Inflammatory macrophage treated with lipopolysaccharide for 4 hours (primary cell): Measurements from ENCODE around the gene OR11H7.
"Not testable (repeated sequence)": the region's sequence is repeated elsewhere in the genome, so short reads cannot be mapped to it uniquely, and the experiment has no call there.

Experiments used
- DNase-seq: peaks from one replicate; pipeline ENCODE4 v3.0.0-alpha.2; 2020

The OR11H7 gene

DNA sequence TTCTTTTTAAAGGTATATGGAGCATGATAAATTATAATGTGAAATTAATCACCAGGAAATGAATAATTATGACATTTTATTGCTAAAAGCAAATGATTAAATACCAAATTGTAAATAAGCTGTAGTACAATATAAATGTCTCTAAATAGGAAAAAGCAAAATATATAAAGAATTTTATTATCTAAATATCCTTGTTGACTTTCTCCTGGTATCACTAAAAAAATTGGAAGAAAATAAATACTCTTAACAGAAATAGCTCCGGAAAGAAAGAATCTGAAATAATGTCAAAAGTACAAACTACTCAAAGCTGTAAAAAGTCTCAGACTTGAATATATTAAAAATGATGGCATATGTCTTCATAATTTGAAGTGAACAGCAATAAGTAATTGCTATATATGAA lies at the start of gene OR11H7:
Gene OR11H7 (plus strand): TSS at position 301 of the 400 bp plus-strand sequence.
- DNase-seq, result no peak

GRCh38 chr14:20179218-20179617 lies 49.6 kb upstream of the OR11H7 start:
- peak; percentile 62 for DNase-seq

DNA sequence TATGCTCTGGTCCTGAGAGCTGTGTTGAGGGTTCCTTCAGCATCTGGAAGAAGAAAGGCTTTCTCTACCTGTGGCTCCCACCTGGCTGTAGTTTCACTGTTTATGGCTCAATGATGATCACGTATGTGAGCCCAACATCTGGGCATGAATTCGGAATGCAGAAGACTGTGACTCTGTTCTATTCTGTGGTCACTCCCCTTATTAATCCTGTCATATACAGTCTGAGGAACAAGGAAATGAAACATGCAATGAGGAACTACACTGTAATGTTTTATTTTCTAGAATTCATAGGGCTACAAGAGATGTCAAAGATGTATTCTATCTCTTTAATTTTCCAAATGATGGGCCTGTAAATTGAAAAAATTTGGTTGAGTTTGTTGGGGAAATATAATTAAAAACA lies 48.9 kb upstream of the OR11H7 start:
- peak; percentile 53 for DNase-seq

- peak; percentile 41 for DNase-seq
Measured at GRCh38 chr14:20180486-20180885, 48.3 kb upstream of the OR11H7 start.

DNA sequence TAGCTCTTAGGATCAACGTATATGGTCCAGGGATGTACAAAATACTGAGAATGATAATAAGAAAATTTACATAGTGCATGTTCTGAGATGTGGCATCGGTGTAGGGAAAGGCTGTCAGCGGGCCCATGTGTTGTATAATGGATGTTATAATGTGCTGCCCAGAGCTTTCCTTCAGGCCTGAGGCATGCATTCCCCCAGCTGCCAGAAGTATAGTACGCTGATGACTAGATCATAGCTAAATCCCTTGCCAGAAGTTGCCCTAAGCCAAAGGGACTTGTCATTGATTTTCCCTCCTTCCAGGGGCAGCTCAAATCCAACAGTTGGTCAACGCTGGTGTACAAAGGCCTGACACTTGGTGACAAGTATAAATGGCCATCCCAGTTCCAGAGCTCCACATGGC lies 44.6 kb upstream of the OR11H7 start:
- DNase-seq, result no peak

DNA sequence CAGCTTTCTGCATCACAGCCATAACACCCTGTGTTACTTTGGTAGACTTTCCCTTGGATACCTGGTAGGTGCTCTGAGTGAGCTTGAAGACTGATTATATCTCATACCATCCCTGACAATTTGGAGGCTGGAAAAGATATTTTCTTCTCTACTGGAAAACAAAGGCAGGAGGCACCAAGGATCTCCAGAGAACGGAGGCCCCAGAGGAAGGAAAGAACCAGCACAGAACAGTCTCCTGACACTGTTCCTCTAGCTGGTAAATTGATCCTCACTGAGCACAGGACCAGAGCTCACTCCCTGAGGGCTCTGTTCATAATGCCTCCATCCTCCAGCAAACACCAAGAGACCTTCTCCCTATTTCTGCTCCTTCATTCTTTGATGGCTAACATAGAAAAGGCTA lies 38.2 kb upstream of the OR11H7 start, which contains the start of gene OR11G2:
Gene OR11G2 (plus strand): TSS at position 301 of the 400 bp plus-strand sequence. CDS start 6,542 bp downstream, outside the sequence.
- no peak for DNase-seq

- DNase-seq, result no peak
Measured at GRCh38 chr14:20191396-20191795, 37.4 kb upstream of the OR11H7 start.

GRCh38 chr14:20194101-20194500 lies 34.7 kb upstream of the OR11H7 start:
- no peak for DNase-seq

DNA sequence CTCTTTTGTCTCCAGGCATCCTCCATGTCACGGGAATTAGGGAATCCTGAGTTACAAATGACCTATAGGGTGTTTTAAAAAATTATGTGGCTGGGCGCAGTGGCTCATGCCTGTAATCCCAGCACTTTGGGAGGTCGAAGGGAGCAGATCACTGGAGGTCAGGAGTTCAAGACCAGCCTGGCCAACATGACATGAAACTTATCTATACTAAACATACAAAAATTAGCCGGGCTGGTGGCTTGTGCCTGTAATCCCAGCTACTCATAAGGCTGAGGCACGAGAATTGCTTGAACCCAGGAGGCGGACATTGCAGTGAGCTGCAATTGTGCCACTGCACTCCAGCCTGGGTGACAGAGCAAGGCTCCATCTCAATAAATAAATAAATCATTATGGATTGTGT lies 33.6 kb upstream of the OR11H7 start:
- not testable (repeated sequence) for DNase-seq

- no peak for DNase-seq
Measured at GRCh38 chr14:20195911-20196310, 32.9 kb upstream of the OR11H7 start.

DNA sequence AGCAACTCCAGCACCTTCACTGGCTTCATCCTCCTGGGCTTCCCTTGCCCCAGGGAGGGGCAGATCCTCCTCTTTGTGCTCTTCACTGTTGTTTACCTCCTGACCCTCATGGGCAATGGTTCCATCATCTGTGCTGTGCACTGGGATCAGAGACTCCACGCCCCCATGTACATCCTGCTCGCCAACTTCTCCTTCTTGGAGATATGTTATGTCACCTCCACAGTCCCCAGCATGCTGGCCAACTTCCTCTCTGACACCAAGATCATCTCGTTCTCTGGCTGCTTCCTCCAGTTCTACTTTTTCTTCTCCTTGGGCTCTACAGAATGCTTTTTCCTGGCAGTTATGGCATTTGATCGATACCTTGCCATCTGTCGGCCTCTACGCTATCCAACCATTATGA lies 31.3 kb upstream of the OR11H7 start:
- peak; percentile 44 for DNase-seq

DNA sequence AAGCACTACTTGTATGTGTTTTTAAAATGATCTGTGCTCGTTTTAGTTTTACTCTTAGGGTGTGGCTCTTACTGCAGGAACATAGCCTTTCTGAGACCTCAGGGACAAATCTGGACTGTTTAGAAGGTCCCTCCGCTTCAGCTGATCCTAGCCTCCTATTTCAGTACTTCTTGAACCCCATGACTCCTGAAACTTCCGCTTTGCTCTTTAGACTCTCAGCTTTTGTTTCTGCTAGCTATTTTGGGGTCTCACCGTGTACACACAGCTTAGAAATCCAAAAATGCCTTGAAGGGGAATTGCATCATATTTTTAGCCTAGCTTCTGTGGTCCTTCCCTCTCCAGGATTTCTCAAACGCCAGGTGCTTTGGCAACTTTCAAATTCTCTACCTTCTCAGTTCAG lies 29.8 kb upstream of the OR11H7 start:
- DNase-seq, result no peak

DNA sequence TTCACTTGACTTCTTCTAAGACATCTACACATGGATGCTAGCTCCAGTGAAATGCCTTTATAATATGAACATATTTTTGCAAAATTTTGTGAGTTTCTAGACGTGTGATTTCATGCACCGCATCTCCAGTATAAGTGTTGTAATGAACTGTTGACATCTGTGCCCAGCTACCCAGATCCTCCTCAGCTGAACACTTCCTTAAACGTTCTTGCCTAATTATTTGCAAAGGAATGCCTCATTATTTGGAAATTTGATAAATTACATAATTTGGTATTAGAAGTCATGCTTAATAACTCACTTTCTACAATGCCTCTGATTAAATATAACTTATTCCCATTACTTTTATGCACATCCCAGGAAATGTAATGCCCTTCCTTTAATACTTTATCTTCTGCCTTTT lies 24.1 kb upstream of the OR11H7 start:
- peak; percentile 67 for DNase-seq

DNA sequence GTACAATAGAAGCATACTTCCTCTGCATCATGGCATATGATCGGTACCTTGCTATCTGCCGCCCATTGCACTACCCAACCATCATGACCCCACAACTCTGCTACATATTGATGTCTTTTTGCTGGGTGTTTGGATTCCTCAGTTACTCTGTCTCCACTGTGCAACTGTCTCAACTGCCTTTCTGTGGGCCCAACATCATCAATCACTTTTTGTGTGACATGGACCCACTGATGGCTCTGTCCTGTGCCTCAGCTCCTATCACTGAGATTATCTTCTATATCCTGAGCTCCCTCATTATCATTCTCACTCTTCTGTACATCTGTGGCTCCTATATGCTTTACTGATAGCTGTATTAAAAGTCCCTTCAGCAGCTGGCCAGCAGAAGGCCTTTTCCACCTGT lies 19.2 kb upstream of the OR11H7 start:
- DNase-seq, result no peak

- DNase-seq, result not testable (repeated sequence)
Measured at GRCh38 chr14:20212406-20212805, 16.4 kb upstream of the OR11H7 start.

- no peak for DNase-seq
Measured at GRCh38 chr14:20215196-20215595, 13.6 kb upstream of the OR11H7 start.

GRCh38 chr14:20219033-20219432 lies 9.7 kb upstream of the OR11H7 start:
- DNase-seq, result no peak

DNA sequence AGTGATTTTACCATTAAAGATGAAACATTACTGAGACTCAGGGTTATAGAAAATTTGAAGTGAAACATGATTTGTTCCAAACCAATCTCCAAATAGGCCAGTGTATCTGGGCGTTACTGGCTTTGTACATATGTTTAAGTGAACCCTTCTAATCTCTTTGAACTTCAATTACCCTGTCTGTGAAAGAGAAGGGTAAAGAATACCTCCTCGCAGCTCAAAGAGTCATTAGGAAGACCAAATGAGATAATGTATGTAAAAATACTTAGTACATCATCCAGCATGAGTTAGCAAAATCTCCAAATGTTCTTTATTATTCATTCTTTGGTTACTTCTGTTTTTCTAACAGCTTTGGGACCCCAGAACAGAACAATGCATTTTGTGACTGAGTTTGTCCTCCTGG lies 5.4 kb upstream of the OR11H7 start, which contains the start of gene OR11H6:
Gene OR11H6 (plus strand): TSS at position 301 of the 400 bp plus-strand sequence. CDS start 0 bp downstream, at position 301.
- no peak for DNase-seq

DNA sequence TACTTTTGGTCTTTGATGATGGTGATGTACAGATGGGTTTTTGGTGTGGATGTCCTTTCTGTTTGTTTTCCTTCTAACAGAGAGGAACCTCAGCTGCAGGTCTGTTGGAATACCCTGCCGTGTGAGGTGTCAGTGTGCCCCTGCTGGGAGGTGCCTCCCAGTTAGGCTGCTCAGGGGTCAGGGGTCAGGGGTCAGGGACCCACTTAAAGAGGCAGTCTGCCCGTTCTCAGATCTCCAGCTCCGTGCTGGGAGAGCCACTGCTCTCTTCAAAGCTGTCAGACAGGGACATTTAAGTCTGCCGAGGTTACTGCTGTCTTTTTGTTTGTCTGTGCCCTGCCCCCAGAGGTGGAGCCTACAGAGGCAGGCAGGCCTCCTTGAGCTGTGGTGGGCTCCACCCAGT lies 6.6 kb downstream of the OR11H7 start:
- not testable (repeated sequence) for DNase-seq

GRCh38 chr14:20247646-20248246 lies 19.0 kb downstream of the OR11H7 start:
- DNase-seq, result peak; percentile 1

GRCh38 chr14:20262642-20263128 lies 33.9 kb downstream of the OR11H7 start:
- no peak for DNase-seq

DNA sequence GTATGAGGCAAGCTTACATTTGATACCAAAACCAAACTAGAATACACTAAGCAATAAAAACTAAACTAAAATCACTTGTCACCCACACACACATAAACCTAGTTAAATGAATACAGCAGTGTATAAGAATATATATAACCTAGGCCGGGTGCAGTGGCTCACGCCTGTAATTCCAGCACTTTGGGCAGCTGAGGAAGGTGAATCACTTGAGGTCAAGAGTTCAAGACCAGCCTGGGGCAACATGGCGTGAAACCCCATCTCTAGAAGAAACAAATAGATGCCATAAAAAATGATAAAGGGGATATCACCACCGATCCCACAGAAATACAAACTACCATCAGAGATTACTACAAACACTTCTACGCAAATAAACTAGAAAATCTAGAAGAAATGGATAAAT lies 35.6 kb downstream of the OR11H7 start:
- not testable (repeated sequence) for DNase-seq

DNA sequence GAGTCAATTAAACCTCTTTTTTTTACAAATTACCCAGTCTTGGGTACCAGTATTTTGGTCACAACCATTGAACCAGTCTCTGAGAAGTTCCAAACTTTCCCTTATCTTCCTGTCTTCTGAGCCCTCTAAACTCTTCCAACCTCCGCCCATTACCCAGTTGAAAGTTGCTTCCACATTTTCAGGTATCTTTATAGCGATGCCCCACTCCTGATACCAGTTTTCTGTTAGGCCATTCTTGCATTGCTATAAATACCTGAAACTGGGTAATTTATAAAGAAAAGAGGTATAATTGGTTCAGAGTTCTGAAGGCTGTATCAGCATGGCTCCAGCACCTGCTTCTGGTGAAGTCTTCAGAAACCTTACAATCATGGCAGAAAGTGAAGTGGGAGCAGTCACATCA lies 45.3 kb downstream of the OR11H7 start:
- DNase-seq, result no peak

DNA sequence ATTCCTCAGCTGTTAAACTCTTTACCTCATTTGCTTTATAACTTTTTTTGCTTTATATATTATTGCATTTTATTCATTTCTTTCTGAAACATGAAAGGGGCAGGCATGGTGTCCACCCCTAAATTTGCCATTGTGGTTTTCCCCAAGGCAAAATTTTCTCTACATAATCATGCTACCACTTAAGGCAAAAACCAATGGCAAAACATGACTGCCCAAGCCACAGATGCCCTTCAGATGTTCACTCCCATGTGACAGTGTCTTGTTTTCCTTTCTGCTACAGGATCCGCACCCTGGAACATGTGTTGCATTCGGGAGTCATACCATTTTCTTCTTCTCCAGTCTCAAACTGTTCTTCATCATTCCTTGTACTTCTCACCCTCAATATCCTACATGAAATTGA lies 48.6 kb downstream of the OR11H7 start:
- DNase-seq, result no peak

DNA sequence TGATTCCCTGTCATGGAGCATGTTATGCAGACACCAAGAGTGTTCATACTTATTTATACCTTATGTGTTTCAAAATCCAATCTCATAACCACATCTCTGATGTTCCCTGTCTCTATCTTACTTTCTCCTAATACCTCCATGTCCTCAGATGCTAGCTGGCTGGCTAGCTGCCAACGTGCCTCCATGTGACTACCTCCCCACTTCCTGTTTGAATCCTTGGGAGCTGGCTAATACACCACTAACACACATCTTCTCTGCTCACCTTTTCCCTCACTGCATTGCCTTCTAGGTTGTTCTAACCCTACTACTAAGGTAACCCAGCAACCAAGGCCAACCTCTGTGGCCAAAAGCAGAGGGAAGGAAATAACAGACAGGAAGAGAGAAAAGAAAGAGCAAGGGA lies 49.6 kb downstream of the OR11H7 start:
- DNase-seq, result no peak
